HCT116 (cell line): Measurements from ENCODE around the gene AGAP1.

Experiments used
- EZH2 ChIP-seq: fragments of 200-600 bp; sonication (generic); IDR thresholded peaks from 2 replicates; pipeline ENCODE4 v1.6.1; 2017; ENCODE audit warnings: antibody characterized with exemption, mixed run types
- EZH2phosphoT487 ChIP-seq: fragments of 200-600 bp; IDR thresholded peaks from 2 replicates; pipeline ENCODE4 v1.6.1; 2018; ENCODE audit warnings: antibody characterized with exemption, borderline replicate concordance
- POLR2A ChIP-seq: IDR thresholded peaks from 2 replicates; pipeline ENCODE4 v1.7.0; 2011; ENCODE audit warnings: borderline replicate concordance; ENCODE audit not compliant: insufficient read depth, insufficient read length; ENCODE audit errors: extremely low read depth
- POLR2AphosphoS5 ChIP-seq: IDR thresholded peaks from 2 replicates; pipeline ENCODE4 v1.6.1; 2011; ENCODE audit warnings: mild to moderate bottlenecking, low read depth, low read length, moderate library complexity
- RAD21 ChIP-seq: IDR thresholded peaks from 2 replicates; pipeline ENCODE4 v1.6.1; 2012; ENCODE audit warnings: low read depth, mild to moderate bottlenecking
- SIN3A ChIP-seq: IDR thresholded peaks from 2 replicates; pipeline ENCODE4 v1.6.1; 2012; ENCODE audit warnings: low read depth
- ZFX ChIP-seq: fragments of 450-650 bp; IDR thresholded peaks from 2 replicates; pipeline ENCODE4 v1.6.1; 2017
- ZNF274 ChIP-seq: fragments of 200-500 bp; sonication (Bioruptor generic); IDR thresholded peaks from 2 replicates; pipeline ENCODE4 v1.6.1; 2014; ENCODE audit warnings: mild to moderate bottlenecking, low read depth, low read length, inconsistent platforms
- TF ChIP-seq, protein P1 (sequence below), 3 experiments: fragments of 200-600 bp in 1 of 3; sonication (generic) in 1 of 3; IDR thresholded peaks in 2 of 3; conservative IDR thresholded peaks in 1 of 3; 2 replicates each; pipeline ENCODE4 v1.5.1; 2012 to 2017; ENCODE audit warnings: low read depth in 2 of 3, low read length in 2 of 3, antibody characterized with exemption in 1 of 3, borderline replicate concordance in 1 of 3, control low read depth in 1 of 3, mild to moderate bottlenecking in 1 of 3, mixed read lengths in 1 of 3, mixed run types in 1 of 3, moderate library complexity in 1 of 3; ENCODE audit not compliant: insufficient read depth in 1 of 3

- TF ChIP-seq SIN3A, result no peak
- TF ChIP-seq, protein P1, sequence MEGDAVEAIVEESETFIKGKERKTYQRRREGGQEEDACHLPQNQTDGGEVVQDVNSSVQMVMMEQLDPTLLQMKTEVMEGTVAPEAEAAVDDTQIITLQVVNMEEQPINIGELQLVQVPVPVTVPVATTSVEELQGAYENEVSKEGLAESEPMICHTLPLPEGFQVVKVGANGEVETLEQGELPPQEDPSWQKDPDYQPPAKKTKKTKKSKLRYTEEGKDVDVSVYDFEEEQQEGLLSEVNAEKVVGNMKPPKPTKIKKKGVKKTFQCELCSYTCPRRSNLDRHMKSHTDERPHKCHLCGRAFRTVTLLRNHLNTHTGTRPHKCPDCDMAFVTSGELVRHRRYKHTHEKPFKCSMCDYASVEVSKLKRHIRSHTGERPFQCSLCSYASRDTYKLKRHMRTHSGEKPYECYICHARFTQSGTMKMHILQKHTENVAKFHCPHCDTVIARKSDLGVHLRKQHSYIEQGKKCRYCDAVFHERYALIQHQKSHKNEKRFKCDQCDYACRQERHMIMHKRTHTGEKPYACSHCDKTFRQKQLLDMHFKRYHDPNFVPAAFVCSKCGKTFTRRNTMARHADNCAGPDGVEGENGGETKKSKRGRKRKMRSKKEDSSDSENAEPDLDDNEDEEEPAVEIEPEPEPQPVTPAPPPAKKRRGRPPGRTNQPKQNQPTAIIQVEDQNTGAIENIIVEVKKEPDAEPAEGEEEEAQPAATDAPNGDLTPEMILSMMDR (IDR thresholded peaks at IDR 0.05 in 2 of 3, conservative IDR thresholded peaks at IDR 0.05 in 1 of 3; ENCODE audit: borderline replicate concordance in 1 of 3, insufficient read depth in 1 of 3, low read depth in 2 of 3, low read length in 2 of 3), result no peak
- no peak for TF ChIP-seq RAD21
- TF ChIP-seq POLR2A, result no peak
- no peak for TF ChIP-seq ZFX
- no peak for TF ChIP-seq EZH2
- TF ChIP-seq POLR2AphosphoS5, result no peak
- TF ChIP-seq EZH2phosphoT487, result no peak
- TF ChIP-seq ZNF274, result no peak
Observed at GRCh38 chr2:235492850-235493344, 946 bp upstream of the AGAP1 start.
